GM19395 (cell line): ENCODE data around the gene PCSK2.

Experiments used
- ATAC-seq: cut with Tn5 transposase; IDR thresholded peaks from one replicate; pipeline ENCODE4 v1.9.1; 2021; ENCODE audit warnings: mild to moderate bottlenecking, moderate library complexity; ENCODE audit not compliant: unreplicated experiment

PCSK2 gene

DNA sequence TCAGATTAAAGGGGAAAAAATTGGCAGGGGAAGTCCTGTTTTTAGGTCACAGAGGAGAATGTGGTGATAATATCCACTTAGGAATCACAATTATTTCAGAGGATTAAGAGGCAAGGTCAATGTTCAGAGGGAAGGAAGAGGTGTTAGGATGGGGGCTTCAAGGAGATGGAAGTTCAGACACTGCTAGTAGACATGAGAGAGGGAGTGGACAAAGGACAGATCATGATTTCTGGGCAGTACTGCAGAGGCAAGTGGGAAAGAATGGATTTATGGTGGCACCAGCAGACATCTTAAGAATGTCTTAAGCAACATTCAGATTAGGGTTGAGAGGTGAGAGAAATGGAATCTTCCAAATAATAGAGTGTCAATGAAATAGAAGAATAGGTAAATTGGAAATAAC, 9.9 kb downstream of the PCSK2 start:
- no peak for ATAC-seq

DNA sequence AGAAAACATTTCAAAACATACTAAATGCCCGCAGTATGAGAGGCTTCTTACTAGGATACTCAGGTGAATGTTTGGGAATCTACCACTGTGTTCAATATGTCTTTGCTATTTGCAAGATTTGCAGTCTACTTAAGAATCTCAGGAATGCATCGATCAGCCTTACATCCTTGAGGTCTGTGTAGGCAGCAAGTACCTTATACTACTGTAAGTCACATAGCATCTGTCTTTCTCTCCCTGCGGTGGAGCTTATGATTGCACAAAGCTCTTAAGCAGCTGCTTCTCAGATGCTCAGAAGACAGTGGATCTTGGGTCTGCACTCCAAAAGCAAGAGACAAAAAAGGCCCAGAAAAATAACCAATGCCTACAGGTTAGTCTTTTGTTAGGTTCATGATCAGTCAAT, 21.4 kb downstream of the PCSK2 start:
- ATAC-seq: no peak

DNA sequence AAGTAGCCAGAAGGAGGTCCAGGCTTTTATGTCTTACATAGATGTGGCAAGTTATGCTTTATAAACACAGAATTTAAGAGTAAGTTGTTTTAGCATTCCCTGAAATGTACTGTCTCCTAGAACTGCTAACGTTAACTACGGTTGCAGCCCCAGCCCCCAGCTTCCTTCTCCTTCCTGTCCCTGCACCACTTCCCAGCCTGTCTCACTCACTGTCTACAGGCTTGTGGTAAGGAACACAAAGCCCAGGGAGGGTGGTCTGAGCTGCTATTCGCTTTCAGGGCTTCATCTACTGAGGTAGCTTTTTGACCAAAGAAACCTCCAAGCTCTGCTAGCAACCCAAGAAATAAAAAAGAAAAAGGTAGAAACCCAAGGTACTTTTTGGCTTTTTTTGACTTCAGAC, 35.9 kb downstream of the PCSK2 start:
- ATAC-seq: no peak

DNA sequence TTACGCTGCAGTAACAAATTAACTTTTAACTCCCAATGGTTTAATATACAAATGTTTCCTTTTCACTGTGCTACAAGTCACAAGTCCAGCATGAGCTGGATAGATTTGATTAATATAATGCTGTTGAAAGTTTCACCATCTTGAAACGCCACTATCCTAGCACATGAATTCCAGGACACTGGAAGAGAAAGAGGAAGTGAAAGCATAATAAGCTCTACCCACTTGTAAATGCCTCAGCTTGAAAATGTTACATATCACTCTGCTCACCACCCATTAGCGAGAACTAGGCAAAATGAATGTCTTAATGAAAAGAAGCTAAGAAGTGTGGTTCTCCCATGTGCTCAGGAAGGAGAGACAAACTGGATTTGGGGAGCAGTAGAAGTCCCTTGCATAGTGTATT, 46.9 kb downstream of the PCSK2 start:
- ATAC-seq: no peak

DNA sequence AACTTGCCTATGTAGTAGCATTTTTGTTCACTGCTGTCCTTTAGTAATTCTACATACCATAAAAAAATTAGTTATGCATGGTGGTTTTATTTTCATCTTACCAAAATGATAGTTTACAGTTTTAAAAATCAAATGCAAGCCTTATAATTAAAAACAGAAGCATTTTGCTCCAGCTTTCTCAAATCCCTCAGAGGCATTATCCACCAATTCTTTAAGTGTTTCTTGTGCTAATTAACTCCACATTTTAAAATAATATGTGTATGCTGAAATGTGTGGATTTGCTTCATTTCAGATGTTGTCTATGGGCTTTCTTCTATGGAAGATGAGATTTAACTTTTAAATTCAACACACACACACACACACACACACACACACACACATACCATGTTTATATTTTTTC, 49.3 kb downstream of the PCSK2 start:
- ATAC-seq: no peak

DNA sequence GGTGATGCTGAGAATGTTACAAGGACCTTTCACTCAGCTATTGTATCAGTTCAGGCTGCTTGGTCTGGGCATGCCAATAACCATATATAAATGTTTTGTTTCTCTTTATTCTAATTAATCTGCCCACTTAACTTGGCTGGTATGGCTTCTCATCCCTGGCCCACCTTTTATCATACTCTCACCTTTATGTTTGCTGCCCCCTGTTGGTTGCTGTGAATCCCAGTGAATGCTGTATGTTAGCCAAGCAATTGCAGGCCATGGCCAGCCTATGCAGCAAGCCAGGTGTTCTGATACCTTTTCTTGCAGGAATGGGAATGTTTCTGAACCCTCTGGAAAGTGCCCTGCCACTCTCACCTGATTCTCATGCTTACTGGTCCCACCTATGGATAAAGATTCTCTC, 54.6 kb downstream of the PCSK2 start:
- no peak for ATAC-seq

DNA sequence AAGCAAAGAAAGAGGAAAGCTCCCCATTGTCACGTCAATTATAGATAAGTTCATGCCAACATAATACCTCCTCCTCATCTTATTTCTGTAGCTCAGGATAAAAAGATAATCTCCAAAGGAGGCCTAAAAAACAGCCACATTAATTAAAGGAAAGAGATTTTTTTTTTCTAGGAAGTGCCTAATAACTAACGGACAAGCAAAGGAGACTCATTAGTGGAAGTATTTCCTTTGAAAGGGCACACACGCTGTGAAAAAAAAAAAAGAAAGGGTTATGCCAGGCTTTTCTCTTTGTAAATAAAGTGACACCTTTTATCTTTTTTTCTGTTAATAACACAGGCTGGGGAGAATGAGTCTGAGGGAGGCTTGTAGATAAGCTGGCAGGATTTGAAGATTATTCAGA, 55.7 kb downstream of the PCSK2 start:
- no peak for ATAC-seq

DNA sequence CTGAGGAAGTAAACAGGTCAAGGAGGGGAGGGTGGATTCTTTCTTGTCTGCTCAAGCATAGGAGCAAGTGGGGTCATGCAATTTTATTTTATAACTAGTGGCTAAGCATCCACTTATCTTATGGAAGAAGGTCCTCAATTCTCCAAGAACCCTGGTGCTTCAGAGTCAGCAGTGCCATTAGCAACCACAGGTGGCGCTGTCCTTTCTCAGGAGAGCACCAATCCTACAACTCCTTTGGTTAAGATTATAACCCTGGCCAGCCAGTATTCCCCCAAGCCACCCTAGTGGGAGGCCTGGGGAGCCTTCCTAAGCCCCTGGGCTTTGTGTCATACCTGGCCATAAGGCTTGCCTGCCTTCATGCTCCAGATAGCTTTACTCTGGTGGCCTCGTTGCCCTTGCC, 60.7 kb downstream of the PCSK2 start:
- no peak for ATAC-seq

DNA sequence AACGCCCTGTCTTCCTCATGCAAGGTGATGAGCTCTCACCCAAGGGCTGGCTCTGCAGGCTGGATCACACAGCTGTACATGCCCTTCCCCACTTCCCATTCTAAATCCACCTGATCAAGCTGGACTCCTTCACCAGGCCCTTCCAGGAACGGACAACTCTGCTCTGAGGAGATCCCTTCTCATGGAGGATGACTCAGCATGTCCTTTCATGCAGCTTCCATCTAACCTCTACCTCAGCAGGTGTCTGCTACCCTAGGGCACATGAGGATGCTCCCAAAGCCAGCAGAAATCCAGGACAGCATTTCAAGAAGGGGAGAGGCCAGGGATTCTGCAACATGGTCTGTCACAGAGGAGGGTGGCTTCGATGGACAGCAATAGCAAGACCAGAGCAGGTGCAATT, 61.2 kb downstream of the PCSK2 start:
- ATAC-seq: no peak

DNA sequence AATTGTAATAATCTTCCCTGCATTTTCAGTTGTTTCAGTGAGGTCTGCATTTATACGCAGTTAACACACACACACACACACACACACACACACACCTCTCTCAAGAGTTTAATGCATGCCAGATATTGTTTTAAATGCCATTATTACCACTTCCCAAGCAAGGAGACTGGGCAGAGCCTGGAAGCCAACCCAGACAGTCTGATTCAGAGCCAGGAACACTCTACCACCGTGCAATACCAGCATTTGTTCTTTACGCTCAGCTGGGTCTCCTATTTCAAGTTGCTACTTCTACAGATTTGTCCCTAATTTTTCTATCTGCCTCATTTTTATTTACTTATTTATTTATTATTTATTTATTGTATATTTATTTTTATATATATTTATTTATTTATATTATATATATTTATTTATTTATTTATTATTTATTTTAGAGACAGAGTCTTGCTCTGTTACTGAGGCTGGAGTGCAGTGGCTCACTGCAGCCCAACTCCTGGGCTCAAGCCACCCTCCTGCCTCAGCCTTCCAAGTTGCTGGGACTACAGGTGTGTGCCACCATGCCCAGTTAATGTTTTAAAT, 68.4 kb downstream of the PCSK2 start:
- no peak for ATAC-seq

DNA sequence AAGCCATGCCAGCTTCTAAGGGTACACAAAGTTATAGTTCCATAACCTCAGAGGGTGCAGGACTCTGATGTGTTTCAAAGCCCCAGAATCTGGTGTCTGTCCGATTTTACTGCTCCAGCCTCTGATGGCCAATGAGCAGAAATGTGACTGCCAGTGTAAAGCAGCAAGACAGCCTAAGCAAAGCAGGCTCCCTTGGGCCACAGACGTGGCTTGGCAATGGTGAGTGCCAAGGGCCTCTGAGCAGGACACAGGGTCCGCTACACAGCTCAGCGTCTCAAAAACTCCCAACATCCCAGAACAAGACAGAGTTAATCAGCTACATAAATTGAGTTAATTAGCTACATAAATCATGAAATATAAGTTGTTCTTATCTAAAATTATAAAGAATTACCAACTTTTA, 69.2 kb downstream of the PCSK2 start:
- no peak for ATAC-seq

DNA sequence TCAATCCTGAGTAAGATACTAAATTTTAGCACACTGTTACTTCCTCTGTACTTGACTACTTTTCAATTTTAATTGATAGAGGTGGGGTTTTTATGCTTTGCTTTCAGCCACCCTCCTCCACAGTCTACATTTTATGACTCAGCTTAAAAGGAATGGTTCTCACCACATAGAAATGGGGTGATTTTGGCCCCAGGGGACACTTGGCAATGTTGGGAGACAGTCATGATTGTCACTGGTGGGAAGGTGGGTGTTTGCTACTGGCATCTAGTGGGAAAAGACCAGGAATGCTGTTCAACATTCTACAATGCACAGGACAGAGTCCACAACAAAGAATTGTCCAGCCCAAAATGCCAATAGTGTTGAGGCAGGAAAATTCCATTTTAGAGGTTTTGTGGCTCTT, 71.3 kb downstream of the PCSK2 start:
- ATAC-seq: no peak

DNA sequence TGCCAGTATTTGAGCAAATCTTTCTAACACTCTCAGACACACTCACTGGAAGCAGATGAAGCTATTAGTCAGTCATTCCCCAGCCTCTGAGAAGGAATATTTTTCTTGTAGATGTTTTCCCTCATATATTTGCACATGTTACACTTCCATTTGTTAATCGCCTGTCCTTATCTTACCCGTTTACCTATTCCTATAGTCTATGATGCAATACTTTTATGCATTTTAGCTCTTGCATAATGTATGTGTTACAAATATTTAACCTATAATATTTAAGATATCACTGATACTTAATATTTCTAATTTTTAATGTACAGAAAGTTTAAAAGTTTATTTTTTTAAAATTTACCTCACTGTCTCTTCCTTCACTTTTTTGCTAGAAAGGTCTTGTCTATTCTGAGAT, 71.9 kb downstream of the PCSK2 start:
- no peak for ATAC-seq

DNA sequence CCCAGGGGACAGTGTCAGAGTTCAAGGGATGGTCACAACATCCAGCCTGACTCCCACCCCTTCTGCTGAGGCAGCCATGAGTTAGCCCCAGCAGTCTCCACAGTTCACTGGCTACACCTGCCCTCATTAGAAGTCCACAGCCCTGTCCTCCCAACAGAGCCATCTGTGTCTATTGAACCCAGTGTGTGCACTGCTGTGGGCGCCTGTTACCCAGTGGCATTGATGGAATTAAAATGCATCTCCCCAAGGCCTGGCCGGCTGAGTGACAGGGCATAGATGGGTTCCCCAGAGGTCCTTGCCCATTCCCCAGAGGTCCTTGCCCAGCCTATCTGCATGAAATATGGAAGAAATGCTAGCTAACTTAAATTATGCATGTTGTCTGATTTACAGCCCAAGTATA, 73.3 kb downstream of the PCSK2 start:
- ATAC-seq: no peak

DNA sequence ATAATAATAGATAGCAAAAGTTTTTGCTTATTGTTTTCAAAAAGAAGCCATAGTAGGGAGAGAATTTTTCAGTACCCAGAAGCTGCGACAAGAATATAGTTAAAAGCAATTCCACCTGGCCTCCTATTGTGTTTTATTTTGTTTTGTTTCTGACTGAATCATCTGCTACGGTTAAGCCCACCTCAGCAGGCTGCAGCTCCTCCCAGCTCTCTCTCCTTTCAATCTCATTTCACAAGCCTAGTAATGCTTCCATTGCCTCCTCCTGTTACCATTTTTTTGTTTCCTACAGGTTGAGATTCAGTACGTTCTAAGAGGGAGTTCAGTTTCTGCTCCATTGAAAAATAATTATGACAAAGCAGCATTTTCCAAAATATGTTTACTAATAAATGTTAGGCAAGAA, 77.9 kb downstream of the PCSK2 start:
- no peak for ATAC-seq

DNA sequence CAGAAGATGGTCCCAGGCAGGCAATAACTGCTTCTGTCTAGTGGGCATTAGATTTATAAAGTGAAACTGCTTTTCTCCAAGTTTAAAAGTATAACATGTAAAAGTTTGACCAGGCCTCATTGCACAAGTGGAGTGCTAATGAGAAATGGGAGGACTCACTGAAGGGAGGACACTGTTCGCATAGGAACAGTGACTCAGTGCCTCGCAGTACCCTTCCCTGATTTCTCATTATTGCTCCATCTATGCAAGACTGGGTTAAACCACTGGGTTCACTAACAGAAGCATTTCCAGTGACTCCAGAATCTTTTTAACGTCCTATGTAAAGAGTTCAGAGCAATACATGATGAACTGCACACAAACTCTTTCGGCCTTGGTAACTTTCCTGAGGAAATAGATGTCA, 79.6 kb downstream of the PCSK2 start:
- ATAC-seq: no peak

DNA sequence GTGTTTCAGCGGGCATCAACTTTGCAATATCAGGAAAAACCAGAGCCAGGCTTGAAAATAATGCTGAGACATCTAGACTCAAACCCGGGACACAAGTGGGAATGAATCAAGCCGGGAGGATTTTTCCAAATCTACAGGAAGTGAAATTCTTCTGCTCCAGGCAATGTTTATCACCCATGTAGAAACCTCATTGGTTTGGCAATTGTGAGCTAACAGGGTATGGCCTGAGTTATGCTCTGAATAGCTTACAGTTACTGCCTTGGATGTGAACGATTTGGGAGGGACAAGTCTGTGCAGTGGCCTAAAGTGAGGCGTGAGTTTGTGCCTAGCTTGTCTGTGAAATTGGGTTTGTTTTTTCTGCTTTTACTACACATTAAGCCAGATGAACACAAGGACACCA, 87.4 kb downstream of the PCSK2 start:
- no peak for ATAC-seq

DNA sequence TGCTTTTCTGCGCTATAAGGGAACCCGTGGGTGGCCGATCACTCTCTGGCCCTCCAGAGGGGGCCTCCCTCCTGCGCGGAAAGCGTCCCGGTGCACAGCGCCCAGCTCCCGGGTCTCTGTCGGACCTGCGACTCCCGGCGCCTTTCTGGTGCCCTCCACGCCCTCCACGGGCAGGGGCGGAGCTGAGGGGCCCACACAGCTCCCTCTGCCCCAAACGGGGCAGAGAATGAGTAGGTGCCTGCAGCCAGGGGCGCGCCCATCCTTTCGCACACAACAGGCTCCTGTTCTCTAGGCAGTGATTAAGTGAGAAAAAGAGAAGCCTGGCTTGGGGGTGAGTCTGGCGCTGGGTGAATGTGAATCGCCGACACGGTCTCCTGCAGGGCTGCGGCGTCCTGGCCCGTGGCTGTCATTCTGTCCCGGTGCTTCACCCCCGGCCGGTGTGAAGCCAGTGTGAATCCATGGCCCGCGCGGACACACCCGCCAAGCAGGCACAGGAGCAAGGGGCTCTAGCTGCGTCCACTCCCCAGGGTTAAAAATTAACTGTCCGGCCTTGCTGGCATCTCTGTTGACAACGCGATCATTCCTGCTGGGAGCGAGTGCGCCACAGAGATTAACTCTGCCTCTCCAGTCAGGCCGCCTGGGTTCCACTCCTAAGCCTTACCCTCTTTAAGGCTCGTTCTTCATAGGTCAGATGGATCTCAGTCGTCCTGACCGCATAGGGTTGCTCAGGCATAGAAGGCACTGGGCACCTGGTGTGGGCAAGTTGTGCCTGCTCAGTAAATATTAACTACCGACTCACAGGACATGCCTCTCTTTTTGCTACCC, 88.8 kb downstream of the PCSK2 start:
- ATAC-seq: no peak

DNA sequence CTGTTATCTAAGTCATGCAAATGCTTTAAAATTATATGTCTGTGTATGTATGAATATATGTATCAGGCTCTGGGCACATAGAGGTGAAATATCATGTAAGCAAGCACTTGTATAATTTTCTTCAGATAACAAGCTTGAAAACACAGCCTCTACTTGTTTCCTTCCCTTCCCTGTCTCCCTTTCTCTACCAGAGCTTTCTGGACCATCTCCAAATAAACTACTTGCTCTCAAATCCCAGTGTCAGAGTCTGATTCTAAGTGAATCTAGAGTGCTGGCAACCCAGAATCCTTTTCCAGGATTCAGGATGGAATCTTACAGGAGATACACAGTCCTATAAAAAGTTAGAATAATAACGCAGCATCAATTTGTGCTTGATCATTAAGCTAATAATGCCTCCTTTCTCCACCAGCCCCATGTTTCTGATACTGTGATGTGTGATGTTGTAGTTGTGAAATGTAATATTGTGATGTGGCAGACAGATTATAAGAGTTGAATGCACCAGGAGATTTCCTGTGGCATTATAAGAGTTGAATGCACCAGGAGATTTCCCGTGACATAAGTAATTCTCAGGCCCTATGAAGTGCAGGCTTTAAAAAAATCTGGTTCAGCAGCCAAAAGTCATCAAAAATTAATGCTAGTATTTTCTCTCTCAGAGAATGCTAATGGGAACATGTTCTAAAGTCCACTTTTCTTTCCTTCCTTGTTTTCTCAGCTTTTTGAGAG, 89.6 kb downstream of the PCSK2 start:
- ATAC-seq: no peak

DNA sequence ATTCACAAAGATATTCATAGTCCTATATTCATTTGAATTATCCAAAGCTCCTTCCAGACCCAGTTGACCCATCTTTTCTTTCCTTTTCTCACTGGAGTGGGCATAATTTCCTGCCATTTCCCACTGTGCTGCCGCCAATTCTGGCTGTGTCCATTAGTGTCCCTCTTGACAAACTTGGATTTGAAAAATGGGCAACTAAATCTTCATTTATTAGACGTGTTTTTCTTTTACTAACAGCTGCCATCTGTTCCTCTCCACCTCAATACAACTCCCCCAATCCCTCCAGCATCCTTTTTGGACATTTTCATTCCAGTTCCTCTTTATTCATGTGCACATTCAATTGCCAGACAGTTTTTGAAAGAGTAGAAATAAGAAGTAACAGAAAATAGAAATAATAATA, 90.5 kb downstream of the PCSK2 start:
- ATAC-seq: no peak

DNA sequence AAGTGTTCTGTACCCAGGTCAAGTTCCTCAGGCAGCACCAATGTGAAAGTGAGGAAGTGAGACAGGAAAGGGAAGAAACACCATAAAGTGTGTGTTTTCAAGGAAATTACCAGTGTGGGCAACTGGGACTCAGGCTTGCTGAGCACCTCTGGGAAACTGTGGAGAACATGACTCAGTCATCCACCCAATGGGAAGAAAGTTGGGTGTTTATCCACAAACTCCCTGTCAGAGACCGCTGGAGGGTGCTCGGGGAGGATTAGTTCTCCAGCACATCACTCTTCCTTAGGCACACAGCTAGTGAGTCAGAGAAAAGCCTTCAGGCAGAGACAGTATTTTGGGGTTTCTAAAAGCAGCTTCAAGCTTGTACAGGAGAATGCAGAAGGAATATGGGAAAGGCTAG, 93.6 kb downstream of the PCSK2 start:
- no peak for ATAC-seq

DNA sequence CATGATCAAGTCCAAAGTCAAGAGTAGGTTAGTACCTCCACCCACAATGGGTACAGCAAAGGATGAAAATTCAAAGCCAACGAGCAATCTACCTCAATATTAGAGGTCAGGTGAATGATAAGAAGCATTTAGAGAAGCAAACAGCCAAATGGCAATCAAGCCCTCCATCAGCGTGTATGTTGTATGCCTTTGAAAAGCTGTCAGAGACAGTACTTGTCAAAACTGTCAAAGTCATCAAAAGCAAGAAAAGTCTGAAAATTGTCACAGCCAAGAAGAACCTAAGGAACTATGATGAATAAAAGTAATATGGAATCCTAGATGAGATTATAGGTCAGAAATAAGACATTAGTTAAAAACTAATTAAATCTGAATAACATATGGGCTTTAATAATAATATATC, 99.3 kb downstream of the PCSK2 start:
- ATAC-seq: no peak
